ENCODE data around the gene GPS1.

DNA sequence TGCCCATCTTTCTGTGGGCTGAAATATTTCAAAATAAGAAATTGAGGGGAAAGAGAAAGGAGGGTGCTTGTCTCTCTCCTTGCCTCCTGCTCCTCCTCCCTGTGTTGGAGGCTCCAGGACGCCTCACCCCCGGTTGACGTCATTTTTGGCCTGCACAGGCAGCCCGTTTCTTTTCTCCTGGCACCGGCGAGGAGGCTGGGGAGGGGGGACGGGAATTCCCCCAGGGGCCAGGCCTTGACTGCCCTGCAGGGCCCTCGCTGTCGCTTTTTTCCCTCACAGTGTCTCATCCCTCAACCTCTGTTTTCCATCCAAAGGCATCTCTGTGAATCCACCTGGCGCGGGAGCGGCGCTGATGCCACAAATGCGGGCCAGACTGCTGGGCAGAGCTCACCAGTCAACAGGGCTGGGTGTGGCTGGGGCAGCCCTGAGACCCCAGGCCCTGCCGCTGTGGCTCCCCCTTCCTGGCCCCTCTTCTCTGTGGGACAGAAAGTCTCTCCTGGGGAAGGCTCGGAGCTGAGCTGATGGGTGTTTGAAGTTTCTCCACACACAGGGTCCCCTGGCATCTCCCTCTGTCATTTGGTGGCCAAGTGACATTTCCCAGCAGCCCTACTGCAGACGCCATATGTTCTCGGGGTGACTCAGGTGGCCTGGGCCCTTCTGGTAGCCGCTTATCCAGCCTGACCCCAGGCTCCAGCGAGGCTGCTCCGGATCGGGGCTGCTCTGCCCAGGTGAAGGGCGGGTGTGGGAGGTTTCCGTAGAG, 45.0 kb upstream of the GPS1 start:
- TF ChIP-seq, protein P1, sequence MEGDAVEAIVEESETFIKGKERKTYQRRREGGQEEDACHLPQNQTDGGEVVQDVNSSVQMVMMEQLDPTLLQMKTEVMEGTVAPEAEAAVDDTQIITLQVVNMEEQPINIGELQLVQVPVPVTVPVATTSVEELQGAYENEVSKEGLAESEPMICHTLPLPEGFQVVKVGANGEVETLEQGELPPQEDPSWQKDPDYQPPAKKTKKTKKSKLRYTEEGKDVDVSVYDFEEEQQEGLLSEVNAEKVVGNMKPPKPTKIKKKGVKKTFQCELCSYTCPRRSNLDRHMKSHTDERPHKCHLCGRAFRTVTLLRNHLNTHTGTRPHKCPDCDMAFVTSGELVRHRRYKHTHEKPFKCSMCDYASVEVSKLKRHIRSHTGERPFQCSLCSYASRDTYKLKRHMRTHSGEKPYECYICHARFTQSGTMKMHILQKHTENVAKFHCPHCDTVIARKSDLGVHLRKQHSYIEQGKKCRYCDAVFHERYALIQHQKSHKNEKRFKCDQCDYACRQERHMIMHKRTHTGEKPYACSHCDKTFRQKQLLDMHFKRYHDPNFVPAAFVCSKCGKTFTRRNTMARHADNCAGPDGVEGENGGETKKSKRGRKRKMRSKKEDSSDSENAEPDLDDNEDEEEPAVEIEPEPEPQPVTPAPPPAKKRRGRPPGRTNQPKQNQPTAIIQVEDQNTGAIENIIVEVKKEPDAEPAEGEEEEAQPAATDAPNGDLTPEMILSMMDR (IDR thresholded peaks at IDR 0.05; ENCODE audit: borderline replicate concordance, extremely low read depth, low read length, poor library complexity, severe bottlenecking) = no peak
- no peak for TF ChIP-seq EZH2 (IDR thresholded peaks at IDR 0.05; ENCODE audit: borderline replicate concordance, low read depth, low read length, severe bottlenecking)
